ENCODE measurements around the gene ZNF281. TPM values are rescaled to one million over a fixed set of nuclear protein-coding genes. Genes with fewer than 3 reads are reported as not detected.

Gene ZNF281
- polyA plus RNA-seq, 1 donor (not counting 4 experiments of a cell fraction or from before 2014, with no cell fraction given) = 14.7 TPM

GRCh38 chr1:200426196-200426595, 16.4 kb upstream of the ZNF281 start:
- Histone ChIP-seq H3K4me2 (ENCODE audit: control insufficient read depth, extremely low read depth, insufficient read depth, low read depth, low read length) (no peak overlapping the region), H3K27me3 (ENCODE audit: control insufficient read depth, extremely low read depth, insufficient read depth, low read length) (no peaks in the 10 kb centered on the region), H3K79me2 (ENCODE audit: control insufficient read depth, insufficient read depth, low read length) (no peaks in the 10 kb centered on the region), H3K4me3 (ENCODE audit: control insufficient read depth in 2 of 3, extremely low read depth in 1 of 3, insufficient read depth in 2 of 3, low read depth in 1 of 3, low read length in 3 of 3) (no peak overlapping the region), H4K20me1 (ENCODE audit: control insufficient read depth, extremely low read depth, insufficient read depth, low read length) (no peaks in the 10 kb centered on the region), H2AFZ (ENCODE audit: control insufficient read depth, low read length) (no peak overlapping the region), H3K27ac (ENCODE audit: control insufficient read depth, insufficient read depth, low read length) (no peak overlapping the region), H3K9ac (ENCODE audit: control insufficient read depth, extremely low read depth, insufficient read depth, low read length) (no peak overlapping the region), H3K36me3 (ENCODE audit: control insufficient read depth in 2 of 2, extremely low read depth in 1 of 2, insufficient read depth in 2 of 2, low read length in 2 of 2) (no peaks in the 10 kb centered on the region), H3K4me1 (ENCODE audit: control insufficient read depth, extremely low read depth, insufficient read depth, low read length) (peaks cover 7% of the 10 kb centered on the region), H3K9me3 (ENCODE audit: control insufficient read depth, low read depth, low read length) (no peaks in the 10 kb centered on the region), H3K9me1 (ENCODE audit: control insufficient read depth, extremely low read depth, insufficient read depth, low read length) (no peaks in the 10 kb centered on the region)
- no peak for TF ChIP-seq EZH2 (IDR thresholded peaks at IDR 0.05; ENCODE audit: low read length)
- TF ChIP-seq CTCF (optimal IDR thresholded peaks at IDR 0.05 in 1 of 3, IDR thresholded peaks at IDR 0.05 in 1 of 3, conservative IDR thresholded peaks at IDR 0.05 in 1 of 3; ENCODE audit: extremely low read depth in 1 of 3, insufficient read depth in 2 of 3, low read length in 3 of 3) = no peak
- no peak for DNase-seq (ENCODE audit: low read depth, low spot score)
- FAIRE-seq = no peak
- dilution Hi-C loops (cut with MboI; ENCODE audit: extremely low pct_ligation_motif_present, low sequenced_read_pairs) = no loop called here

- dilution Hi-C loops (cut with MboI; ENCODE audit: extremely low pct_ligation_motif_present, low sequenced_read_pairs) = no loop called here
- Histone ChIP-seq H3K36me3 (ENCODE audit: control insufficient read depth in 2 of 2, extremely low read depth in 1 of 2, insufficient read depth in 2 of 2, low read length in 2 of 2) (no peaks in the 10 kb centered on the region), H2AFZ (ENCODE audit: control insufficient read depth, low read length) (no peak overlapping the region), H3K9ac (ENCODE audit: control insufficient read depth, extremely low read depth, insufficient read depth, low read length) (no peak overlapping the region), H3K4me3 (ENCODE audit: control insufficient read depth in 2 of 3, extremely low read depth in 1 of 3, insufficient read depth in 2 of 3, low read depth in 1 of 3, low read length in 3 of 3) (no peak overlapping the region), H3K4me1 (ENCODE audit: control insufficient read depth, extremely low read depth, insufficient read depth, low read length) (no peaks in the 10 kb centered on the region), H4K20me1 (ENCODE audit: control insufficient read depth, extremely low read depth, insufficient read depth, low read length) (no peaks in the 10 kb centered on the region), H3K79me2 (ENCODE audit: control insufficient read depth, insufficient read depth, low read length) (no peaks in the 10 kb centered on the region), H3K4me2 (ENCODE audit: control insufficient read depth, extremely low read depth, insufficient read depth, low read depth, low read length) (no peak overlapping the region), H3K27me3 (ENCODE audit: control insufficient read depth, extremely low read depth, insufficient read depth, low read length) (no peaks in the 10 kb centered on the region), H3K27ac (ENCODE audit: control insufficient read depth, insufficient read depth, low read length) (no peak overlapping the region), H3K9me3 (ENCODE audit: control insufficient read depth, low read depth, low read length) (no peaks in the 10 kb centered on the region), H3K9me1 (ENCODE audit: control insufficient read depth, extremely low read depth, insufficient read depth, low read length) (no peaks in the 10 kb centered on the region)
- TF ChIP-seq EZH2 (IDR thresholded peaks at IDR 0.05; ENCODE audit: low read length) = no peak
- TF ChIP-seq CTCF (optimal IDR thresholded peaks at IDR 0.05 in 1 of 3, IDR thresholded peaks at IDR 0.05 in 1 of 3, conservative IDR thresholded peaks at IDR 0.05 in 1 of 3; ENCODE audit: extremely low read depth in 1 of 3, insufficient read depth in 2 of 3, low read length in 3 of 3) = no peak
- DNase-seq (ENCODE audit: low read depth, low spot score) = no peak
- no peak for FAIRE-seq
These were observed 13.4 kb upstream of the ZNF281 start for GRCh38 chr1:200423235-200423634.
